Right renal cortex interstitium (tissue), 3 donors: Measurements from ENCODE around the gene CXCL12. TPM values are rescaled to one million over a fixed set of nuclear protein-coding genes. Genes with fewer than 3 reads are reported as not detected.

Experiments
- DNase-seq, 3 donors: peaks; one replicate each; pipeline ENCODE4 v3.0.0-alpha.2; 2013; ENCODE audit warnings: low read depth in 3 of 3, low spot score in 2 of 3
- polyA plus RNA-seq, 3 donors: library from polyadenylated mRNA; unstranded; fragments of 120-200 nt; gene quantifications; one replicate each; pipeline ENCODE4 v1.2.1, GENCODE V29; 2013; ENCODE audit not compliant: insufficient read length in 3 of 3

The CXCL12 gene
- polyA plus RNA-seq, result 100 to 1,000 TPM; 367 to 513 (median 446) TPM

DNA sequence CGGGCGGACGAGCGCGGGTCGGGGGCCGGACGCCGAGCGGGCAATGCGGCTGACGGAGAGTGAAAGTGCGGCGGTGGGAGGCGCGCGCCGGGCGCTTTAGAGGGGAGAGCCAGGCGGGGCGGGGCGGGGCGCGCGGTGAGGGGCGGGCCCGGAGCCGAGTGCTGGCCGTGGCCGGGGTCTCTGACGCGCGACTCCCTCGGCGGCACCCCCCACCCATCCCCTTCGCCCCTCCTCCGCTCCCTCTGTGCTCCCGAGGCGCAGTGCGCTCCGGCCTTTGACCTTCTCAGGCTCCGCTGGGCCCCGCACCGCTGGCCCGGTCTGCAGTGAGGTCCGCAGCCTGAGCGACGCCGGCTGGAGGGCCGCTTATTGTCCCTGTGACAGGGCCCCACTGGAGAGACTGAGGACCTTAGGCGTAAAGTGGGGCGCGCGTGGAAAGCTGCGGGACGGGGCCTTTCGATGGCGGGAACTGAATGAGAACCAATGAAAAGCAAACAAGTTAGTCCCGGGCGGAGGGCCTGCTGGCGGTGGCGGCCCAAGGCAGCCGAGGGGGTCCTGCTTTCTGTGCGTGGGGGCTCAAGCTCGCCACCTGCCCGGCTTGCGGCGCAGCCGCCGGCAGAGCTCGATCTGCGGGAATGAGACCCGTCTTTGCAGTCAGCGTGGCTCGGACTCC, at the start of gene CXCL12:
CXCL12 (minus strand) TSS at position 72 of the 670 bp plus-strand sequence. CDS start 92 bp downstream, outside the sequence.
- DNase-seq, result no peak

DNA sequence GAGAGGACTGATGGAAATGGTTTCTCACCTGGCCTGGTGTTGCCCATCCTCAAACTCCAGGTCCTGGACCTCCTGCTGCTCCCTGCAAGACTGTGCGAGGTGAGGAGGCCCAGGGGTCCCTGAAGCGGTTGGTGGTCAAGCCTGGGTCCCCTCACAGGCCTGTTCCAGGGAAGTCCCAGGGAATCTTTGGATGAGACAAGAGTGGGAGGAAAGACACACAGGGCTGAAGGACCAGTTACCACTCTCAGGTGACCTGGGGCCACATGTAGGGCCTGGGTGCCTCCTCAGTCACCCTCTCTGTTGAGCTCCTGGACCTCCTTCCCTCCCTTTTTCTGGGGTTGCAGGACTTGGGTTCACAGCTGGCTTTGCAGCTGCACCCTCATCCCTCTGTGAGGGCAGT, 42.6 kb upstream of the CXCL12 start:
- DNase-seq, result no peak

DNA sequence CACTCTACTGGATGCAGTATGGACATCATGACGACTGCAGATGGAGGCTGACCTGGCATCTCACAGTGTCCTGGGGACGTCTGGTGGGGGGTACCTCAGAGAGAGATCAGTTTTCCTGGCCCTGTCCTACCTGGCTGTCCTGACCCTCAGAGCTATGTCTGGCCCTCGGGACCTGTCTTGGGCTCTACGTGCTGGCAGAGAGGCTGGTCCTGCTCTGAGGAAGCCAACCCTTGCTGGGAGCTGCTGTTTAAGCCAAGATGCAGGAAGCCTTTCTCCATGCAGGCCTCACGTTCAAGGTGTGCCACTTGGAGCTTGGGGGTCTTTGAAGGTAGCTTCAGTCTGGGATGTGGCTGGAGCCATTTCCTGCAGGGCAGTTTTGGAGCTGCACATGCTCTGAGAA, 42.1 kb upstream of the CXCL12 start:
- no peak for DNase-seq

DNA sequence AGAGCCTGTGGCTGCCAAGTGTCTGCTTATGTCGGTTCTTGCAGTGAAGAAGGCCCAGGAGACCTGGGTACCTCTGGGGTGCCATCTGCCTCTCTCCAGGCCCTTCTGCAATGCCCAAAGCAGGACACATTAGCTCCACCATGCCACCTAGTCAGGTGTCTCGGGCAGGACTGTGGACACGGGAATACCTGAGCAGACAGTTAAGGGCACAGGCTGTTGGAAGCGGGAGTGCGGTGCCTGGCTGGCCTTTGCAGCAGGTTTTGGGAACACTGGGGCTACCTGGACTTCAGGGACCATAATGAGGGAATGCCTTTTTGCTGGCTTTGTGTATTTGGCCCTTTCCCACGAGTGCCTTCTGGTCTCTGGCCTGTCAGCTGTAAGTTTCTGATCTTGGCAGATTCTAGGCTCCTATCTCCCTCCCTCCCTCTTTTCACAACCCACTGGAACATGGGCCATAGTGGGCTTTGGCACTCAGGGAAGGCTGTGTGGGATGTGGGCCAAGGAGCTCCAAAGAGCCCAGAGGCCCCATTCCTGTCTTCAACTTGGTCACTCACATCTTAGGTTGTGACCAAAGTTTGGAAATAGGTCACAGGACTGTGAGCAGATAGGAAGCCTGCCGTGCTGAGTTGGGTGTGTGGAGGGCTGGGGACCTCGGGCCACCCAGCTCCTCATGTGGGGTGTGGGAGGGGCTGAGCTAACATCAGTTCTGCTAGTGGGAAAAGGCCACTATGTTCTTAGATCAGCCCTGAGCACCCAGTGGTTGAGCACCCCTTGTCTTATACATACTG, 41.5 kb upstream of the CXCL12 start:
- no peak for DNase-seq

DNA sequence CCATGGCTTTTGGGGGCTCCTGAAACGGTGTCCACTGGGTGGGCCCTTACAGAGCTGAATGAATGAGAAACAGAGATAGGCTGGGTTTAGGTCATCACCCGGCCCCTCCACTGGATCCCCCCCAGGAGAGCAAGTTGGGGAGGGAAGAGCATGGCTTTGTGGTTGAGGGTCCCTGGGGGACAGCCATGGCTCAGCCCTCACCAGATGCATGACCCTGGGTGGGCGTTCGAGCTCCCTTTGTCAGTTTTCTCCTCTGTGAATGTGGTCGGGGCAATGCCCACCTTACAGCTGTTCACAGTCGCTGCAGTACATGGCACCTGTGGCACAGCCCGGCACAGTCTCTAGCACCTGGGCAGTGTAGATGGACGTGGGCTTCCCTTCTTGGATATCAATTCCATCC, 40.6 kb upstream of the CXCL12 start:
- DNase-seq, result no peak

DNA sequence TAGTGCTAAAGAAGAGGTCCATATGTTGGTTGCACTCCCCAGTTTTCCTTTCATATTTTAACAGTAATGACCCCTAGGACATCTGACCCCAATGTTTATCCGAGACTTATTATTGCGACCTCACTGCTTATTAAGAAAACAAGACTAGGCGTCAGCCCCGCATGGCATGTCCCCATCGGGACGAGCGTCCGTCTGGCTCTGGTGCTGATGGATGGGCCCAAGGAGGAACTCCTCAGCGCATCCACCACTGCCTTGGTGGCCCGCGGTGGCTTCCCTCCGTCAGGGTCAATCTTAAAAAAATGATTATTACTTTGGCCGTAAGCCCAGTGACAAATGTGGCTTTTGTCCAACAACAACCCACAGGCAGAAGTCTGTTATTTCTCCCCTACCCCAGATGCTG, 40.1 kb upstream of the CXCL12 start:
- no peak for DNase-seq

DNA sequence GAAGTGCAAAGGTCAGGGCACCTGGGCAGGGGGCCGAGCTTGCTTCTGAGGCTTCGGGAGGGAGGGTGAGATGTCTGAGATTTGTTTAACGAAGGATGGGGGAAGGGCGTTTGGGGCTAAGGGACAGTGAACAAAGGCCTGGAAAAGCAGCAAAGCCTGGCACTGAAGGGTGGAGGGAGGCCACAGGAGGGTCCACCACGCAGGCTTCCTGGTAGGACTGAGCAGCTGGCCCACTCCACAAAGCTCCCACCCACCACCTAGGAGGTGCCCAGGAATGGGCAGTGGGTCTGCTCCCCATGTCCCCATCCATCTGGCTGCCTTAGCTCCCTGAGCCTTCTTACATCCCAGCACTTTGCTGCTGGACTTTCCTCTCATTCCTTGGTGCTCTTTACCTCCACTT, 39.4 kb upstream of the CXCL12 start:
- DNase-seq, result no peak

DNA sequence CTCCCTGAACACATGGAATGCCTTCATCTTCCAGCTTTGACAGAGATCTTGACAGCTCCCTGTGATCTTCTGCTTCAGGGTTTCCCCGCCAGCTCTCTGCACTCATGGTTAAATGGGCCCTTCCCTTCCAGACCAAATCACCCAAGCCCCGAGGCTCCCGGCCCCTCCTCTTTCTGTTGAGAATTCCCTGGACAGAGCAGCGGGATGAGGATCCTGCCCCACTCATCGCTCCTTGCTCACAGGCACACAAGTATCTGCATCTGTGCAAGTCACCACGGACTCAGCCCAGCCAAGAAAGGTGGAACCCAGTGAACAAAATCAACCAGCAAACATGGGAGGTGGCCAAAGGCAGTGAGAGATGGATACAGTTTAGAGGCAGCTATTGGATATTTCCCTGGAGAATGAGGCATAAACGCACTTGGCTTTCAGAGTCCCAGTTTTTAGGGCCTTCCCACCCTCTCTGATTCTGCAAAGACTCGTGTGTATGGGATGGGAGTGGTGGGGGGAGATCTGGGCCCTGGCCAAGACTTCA, 37.7 kb upstream of the CXCL12 start:
- no peak for DNase-seq

DNA sequence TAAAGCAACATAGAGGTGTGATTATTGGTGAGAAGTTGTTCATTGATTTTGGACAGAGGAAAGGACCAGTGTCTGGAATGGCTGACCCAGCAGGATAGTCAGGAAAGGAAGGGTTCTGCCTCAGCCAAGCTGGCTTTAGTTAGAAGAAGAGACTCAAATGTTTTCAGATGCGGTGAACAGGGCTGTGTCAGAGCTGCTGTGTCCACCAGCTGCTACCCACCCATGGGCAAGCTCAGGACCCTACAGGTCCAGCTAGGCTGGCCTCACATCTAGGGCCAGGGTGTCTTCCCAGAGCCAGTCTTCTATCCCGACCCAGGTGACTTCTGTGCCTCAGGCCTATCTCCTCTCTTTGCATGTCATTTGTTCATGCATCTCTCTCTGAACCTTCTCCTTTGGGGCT, 37.3 kb upstream of the CXCL12 start:
- DNase-seq, result no peak

DNA sequence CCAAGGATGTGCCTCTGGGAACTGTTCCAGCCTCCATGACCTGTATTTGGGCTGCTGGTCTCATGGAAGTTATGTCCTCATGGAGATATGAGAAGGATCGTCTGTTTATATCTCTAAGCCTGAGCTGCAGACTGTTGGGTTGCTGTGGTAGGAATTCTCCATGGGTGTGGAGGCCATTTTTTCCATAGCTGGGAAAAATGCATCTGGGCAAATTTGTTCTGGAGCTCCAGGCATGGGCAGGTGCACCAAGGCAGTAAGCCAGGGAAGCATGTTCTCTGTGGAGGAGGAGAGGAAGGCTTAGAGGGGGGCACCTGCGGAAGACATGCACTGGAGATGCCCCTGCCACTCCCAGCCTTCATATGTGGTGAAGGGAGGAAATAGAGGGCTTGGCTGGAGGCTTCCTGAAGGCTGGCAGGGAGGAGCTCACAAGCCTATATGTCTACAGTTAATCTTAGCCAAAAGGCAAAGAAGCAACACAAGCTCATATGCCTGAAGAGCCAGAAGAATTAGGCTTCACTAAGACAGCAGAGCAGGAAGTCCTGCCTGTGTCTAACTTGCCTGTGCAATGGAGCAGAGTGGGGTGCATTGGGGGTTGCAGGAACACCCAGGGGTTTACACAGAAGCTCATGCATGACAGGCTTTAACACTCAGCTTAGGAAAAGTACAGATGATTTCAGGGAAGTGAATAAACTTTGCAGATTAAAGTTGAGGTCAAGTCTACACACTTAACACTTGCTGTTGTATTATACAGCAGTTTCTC, 35.1 kb upstream of the CXCL12 start:
- DNase-seq, result no peak

DNA sequence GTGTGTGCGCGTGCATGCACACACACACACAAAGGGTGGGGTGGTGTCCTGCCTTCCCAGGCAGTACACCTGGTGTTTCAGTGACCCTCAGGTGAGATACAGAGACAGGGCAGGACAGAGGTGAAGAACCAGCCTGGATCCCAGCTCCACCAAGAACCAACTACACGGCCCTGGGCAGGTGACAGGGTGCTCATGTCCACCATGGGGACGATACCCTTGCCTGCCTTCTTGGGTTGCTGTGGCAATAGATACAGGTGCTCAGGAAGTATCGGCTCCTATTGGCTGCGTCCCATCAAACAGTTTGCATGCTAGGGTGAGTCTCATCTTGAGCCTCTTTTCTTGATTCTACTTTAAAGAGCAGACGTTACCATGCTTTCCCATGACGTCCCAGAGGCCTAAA, 33.7 kb upstream of the CXCL12 start:
- no peak for DNase-seq

DNA sequence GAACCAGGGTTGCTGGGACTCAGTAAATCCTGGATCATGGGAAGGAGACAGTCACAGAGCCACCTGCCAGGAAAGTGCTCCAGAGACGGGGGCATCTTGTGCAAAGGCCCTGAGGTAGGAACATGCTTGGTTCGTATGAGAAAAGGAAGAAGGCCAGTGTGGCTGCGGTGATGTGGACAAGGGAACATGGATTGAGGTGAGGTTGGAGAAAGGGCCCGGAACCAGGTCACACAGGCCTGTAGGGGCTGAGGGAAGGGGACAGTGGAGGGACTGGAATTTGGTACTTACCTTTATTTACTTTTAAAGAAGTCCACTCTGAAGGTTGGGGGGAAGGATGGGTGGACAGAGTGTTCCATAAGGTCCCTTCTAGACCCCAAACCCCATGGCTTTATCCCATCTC, 32.9 kb upstream of the CXCL12 start:
- no peak for DNase-seq

DNA sequence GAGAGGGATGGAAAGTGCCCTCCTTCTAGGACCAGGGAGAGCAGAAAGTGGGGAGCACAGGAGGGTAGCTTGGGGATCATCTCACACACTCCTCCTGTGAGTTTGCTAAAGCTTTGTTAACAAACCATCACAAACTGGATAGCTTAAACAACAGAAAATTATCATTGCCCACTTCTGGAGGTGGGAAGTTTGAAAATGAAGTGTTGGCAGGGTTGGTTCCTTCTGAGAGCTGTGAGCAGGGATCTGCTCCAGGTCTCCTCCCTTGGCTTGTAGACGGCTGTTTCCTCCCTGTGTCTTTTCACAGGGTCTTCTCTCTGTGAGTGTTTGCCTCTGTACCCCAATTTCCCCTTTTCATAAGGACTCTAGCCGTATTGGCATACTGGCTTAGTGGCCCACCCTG, 32.0 kb upstream of the CXCL12 start:
- DNase-seq, result no peak

DNA sequence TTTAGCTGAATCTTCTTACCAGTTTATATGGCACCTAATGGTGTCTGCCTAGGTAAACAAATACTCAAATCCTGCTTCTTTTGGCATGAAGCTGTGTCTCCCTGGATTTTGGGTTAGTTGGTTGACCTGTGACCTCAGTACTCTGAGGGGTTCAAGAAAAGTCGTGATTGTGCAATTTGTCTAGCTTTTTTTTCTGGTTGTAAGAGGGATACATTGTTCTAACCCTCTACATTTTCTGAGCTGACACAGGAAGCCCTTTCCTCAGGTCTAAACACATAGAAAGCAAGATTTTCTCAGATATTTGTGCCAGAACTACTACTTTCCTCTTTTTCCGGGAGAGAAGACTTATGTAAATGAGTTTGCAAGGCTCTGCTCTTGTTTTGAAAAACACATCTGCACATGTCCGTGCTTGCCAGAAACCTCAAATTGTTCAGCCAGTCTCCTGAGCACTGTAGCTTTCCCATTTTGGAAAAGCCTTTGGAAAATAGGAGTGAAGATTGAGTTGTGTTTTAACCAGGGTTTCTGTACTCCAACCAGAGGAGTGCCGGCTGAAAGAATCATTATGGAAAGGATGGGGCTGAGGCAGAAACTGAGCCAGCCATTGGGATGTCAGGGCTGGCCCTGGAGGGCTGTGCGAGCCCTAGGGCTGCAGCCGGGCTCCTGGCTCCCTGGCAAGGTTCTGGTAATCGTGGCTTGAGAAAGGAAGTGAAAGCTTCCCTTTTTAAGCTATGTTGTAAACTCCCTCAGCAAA, 31.3 kb upstream of the CXCL12 start:
- DNase-seq, result no peak

DNA sequence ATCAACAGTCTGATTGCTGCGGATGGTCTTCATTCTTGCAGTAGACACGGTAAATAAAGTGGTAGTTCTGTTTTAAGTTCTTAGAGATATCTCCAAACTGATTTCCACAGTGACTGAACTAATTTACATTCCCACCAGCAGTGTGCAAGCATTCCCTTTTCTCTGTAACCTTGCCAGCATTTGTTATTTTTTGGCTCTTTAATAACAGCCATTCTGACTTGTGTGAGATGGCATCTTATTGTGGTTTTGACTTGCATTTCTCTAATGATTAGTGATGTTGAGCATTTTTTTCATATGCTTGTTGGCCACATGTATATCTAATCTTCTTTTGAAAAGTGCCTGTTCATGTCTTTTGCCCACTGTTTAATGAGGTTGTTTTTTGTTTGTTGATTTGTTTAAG, 30.2 kb upstream of the CXCL12 start:
- no peak for DNase-seq

DNA sequence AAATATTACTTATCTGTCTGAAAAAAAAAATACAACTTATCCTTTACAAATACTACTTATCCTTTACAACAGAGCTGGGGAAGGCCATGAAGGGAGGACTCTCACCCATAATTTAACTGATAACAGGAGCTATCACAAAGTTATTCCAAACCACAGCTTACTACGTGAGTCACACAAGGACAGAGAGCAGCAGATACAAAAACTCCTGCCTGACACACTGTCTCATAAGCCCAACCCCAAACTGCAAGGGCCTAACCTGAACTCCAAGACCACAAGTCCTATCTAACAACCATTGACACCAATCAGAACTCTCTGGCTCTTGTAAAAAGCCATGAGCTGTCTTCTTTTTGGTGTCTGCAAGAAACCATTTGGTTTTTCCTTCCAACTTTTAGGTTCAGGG, 28.5 kb upstream of the CXCL12 start:
- no peak for DNase-seq

DNA sequence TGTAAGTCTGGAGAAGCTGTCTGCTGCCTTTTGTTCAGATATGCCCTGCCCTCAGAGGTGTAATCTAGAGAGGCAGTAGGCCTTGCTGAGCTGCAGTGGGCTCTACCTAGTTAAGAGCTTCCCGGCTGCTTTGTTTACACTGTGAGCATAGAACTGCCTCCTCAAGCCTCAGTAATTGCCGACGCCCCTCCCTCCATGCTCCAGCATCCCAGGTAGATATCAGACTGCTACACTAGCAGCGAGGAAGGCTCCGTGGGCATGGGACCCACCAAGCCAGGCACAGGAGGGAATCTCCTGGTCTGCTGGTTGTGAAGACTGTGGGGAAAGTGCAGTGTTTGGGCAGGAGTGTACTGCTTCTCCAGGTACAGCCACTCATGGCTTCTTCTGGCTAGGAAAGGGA, 26.4 kb upstream of the CXCL12 start:
- no peak for DNase-seq

DNA sequence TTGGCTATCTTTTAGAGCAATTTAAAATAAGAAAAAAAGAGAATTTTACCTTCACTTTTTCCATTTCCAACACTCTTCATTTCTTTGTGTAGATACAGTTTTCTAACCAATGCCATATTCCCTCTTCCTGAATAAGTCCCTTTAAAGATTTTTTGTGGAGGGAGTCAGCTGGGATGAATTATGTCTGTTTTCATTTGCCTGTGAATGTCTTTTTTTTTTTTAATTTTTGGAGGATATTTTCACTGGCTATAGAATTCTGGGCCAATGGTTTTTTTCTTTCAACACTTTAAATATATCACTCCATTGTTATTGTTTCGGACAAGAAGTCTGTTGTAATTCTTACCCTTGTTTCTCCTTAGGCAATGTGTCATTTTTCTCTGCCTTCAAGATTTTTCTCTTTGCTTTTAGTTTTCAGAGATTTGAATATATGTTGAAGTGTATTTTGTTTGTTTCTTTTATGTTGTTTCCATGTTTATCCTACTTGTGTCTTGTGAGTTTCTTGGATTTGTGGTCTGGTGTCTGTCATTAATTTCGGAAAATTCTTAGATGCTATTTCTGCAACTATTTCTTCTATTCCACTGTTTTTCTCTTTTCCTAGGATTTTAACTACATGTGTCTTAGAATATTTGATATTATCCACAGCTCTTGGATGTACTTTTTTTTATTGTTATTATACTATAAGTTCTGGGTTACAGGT, 20.0 kb upstream of the CXCL12 start:
- DNase-seq, result no peak

DNA sequence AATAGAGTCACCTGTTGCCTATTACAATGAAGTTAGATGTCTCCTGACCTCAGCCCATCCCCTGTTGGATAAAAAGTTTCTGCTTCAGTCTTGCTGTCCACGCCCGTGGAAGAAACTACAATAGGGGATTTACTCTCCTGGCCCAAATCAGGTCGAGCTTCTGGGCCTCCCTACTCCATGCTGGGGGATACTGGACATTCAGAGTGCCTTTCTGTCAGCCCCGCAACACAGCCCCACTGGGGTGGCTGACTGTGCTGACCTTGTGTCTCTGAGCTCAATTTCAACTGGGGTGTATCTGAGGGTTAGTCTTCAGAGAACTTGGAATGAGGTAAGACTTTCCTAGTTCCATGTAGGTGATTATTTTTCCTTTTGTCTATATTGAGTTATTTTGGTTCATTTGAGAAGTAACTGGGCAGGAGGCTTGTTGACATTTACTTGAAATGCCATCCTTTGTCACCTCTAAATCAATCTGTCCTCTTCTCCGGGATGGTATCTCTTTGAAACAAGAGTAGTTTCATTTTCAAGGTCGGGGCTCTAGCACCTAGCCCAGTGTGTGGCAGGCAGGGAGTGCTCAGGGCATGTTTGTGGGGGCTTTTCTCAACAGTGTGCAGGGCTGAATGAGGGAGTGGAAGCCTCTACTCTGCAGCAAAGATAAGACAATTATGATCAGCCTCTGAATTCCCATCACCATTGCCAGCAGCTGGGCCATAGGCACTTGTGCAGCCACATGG, 17.7 kb upstream of the CXCL12 start:
- DNase-seq, result no peak
